Neural crest cell (in vitro differentiated cells): Measurements from ENCODE around the gene POLG2. TPM values are rescaled to one million over a fixed set of nuclear protein-coding genes. Genes with fewer than 3 reads are reported as not detected.
A peak's percentile ranks its signal among the peaks of the same experiment; 100 is the strongest.

Experiments
- DNase-seq: peaks from one replicate; pipeline ENCODE4 v3.0.0; 2021; ENCODE audit warnings: low read depth, mixed read lengths, low spot score
- H3K27ac Mint-ChIP-seq: one replicate; pipeline ENCODE4 v1.8.0; 2021; ENCODE audit warnings: mild to moderate bottlenecking, mixed read lengths; ENCODE audit not compliant: unreplicated experiment
- H3K27me3 Mint-ChIP-seq: 2 replicates; pipeline ENCODE4 v1.8.0; 2021; ENCODE audit warnings: low read depth, mild to moderate bottlenecking, mixed read lengths
- H3K36me3 Mint-ChIP-seq: 2 replicates; pipeline ENCODE4 v1.8.0; 2021; ENCODE audit warnings: low read depth, mild to moderate bottlenecking, mixed read lengths
- H3K4me1 Mint-ChIP-seq: 2 replicates; pipeline ENCODE4 v1.8.0; 2021; ENCODE audit warnings: mixed read lengths
- H3K4me3 Mint-ChIP-seq: one replicate; pipeline ENCODE4 v1.8.0; 2021; ENCODE audit warnings: mild to moderate bottlenecking, mixed read lengths
- H3K9me3 Mint-ChIP-seq: 2 replicates; pipeline ENCODE4 v1.8.0; 2021; ENCODE audit warnings: mixed read lengths
- total RNA-seq: library from RNA; stranded (reverse); gene quantifications from 2 replicates; pipeline ENCODE4 v1.2.1, GENCODE V29; 2021
- TF ChIP-seq, protein P1 (sequence below): fragments of 200-600 bp; sonication (generic); conservative IDR thresholded peaks from 2 replicates; pipeline ENCODE4 v1.5.0; 2021; ENCODE audit warnings: antibody characterized with exemption, mild to moderate bottlenecking

POLG2 gene
- total RNA-seq, 1 donor from 2014 or later, result 28.6 TPM

DNA sequence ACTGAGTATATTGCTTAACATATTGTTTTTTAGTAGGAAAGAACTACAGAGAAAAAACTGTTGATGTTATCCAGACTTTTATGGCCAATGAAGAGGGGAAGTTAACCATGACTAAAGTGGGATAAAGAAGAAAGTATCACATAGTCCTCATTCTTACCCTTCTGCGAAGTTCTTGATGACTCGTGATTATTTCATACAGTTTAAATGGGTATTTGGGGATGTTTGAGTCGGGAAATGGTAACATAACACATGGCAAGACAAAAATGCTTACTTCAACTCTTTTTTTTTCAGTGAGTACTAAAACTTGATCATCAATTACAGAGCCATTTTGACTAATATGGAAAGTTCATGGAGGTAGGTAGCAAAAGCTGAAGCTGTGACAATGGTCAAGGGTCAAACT lies 4.9 kb downstream of the POLG2 start:
- Mint-ChIP-seq H3K4me3 (no peak overlapping the region), H3K27me3 (peaks cover 8% of the 10 kb centered on the region), H3K27ac (no peak overlapping the region), H3K9me3 (no peaks in the 10 kb centered on the region), H3K36me3 (peaks cover 16% of the 10 kb centered on the region), H3K4me1 (peaks cover 25% of the 10 kb centered on the region)
- no peak for DNase-seq
- TF ChIP-seq, protein P1, sequence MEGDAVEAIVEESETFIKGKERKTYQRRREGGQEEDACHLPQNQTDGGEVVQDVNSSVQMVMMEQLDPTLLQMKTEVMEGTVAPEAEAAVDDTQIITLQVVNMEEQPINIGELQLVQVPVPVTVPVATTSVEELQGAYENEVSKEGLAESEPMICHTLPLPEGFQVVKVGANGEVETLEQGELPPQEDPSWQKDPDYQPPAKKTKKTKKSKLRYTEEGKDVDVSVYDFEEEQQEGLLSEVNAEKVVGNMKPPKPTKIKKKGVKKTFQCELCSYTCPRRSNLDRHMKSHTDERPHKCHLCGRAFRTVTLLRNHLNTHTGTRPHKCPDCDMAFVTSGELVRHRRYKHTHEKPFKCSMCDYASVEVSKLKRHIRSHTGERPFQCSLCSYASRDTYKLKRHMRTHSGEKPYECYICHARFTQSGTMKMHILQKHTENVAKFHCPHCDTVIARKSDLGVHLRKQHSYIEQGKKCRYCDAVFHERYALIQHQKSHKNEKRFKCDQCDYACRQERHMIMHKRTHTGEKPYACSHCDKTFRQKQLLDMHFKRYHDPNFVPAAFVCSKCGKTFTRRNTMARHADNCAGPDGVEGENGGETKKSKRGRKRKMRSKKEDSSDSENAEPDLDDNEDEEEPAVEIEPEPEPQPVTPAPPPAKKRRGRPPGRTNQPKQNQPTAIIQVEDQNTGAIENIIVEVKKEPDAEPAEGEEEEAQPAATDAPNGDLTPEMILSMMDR, result no peak

DNA sequence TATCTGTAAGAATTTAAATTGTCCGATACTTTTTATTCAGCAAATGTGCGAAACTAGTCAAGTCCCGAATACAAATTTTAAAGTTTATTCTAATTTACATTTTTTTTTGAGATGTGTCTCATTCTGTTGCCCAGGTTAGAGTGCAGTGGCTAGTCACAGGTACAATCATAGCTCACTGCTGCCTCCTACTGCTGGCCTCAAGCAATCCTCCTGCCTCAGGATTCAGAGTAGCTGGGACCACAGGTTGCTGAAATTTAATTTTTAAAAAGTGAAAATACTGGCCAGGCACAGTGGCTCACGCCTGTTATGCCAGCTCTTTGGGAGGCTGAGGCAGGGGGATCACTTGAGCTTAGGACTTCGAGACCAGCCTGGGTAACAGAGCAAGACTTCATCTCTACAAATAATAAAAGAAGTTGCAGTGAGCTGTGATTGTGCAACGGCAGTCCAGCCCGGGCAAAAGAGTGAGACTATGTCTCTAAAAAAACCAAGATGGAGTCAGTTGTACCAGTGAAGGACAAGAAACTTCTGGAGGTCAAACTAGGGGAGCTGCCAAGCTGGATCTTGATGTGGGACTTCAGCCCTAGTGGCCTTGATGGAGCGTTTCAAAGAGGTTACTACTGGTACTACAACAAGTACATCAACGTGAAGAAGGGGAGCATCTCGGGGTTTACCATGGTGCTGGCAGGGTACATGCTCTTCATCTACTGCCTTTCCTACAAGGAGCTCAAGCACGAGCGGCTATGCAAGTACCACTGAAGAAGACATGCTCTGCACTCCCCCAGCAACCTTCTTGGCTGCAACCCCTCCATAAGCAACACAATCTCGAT lies 5.6 kb downstream of the POLG2 start:
- Mint-ChIP-seq H3K9me3 (no peaks in the 10 kb centered on the region), H3K27ac (no peak overlapping the region), H3K36me3 (peaks cover 16% of the 10 kb centered on the region), H3K4me3 (no peak overlapping the region), H3K27me3 (peaks cover 2% of the 10 kb centered on the region), H3K4me1 (peaks cover 18% of the 10 kb centered on the region)
- TF ChIP-seq, protein P1, result peak; percentile 57
- DNase-seq, result no peak

DNA sequence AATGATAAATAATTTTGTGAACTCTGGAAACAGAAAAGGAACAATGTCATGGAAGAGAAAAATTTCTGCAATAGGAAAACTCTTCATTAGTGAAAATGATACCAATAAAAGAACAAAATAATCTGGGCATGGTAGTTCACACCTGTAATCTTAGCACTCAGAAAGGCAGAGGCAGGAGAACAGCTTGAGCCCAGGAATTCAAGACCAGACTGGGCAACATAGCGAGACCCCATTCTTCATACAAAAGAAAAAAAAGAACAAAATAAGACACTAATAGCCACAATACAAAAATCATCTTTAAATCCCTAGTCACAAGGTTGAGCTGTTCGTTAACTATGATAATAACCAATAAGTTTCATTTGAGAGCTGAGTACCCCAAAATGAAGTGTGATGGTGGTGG lies 8.6 kb downstream of the POLG2 start:
- Mint-ChIP-seq H3K4me1 (no peaks in the 10 kb centered on the region), H3K4me3 (no peak overlapping the region), H3K27ac (no peak overlapping the region), H3K36me3 (peaks cover 16% of the 10 kb centered on the region), H3K9me3 (no peaks in the 10 kb centered on the region), H3K27me3 (no peaks in the 10 kb centered on the region)
- no peak for DNase-seq
- TF ChIP-seq, protein P1, result no peak

DNA sequence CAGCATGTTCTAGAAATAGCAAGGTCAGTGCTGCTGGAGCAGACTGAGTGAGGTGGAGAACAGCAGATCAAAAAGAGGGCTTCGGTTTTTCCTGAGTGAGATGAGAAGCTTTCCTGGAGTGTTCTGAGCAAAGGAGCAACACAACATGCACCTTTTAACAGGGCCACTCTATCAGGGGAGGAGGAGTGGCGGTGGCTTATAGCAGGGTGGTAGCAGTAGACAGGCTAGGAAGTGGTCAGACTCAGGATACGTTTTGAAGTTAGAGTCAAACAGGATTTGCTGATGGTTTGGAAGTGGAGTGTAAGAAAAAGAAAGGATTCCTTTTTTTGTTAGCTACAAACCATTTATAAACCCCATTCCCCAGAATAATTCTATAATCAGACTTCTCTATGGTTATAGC lies 12.5 kb downstream of the POLG2 start:
- H3K4me3 Mint-ChIP-seq, result no peak overlapping the region
- H3K27me3 Mint-ChIP-seq, result no peaks in the 10 kb centered on the region
- H3K9me3 Mint-ChIP-seq, result no peaks in the 10 kb centered on the region

DNA sequence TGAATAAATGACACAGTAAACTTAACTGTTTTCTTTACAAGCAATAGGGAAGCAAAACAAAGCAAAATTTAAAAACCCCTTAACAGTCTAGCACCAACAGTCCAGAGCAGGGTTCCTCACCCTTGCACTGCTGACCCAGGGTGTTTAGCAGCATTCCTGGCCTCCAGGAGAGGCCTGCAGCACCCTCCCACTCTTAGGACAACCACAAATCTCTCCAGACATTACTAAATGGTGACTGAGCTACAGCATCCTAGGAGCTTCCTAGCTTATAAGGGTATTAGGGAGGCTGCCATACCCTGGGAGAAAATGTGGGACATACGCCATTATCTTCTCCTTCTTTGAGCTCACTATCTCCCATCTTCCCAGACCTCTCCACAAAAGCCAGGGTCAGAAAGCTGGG lies 15.9 kb downstream of the POLG2 start:
- Mint-ChIP-seq H3K27me3 (no peaks in the 10 kb centered on the region), H3K27ac (no peak overlapping the region), H3K9me3 (no peaks in the 10 kb centered on the region), H3K36me3 (peaks cover 6% of the 10 kb centered on the region), H3K4me1 (no peaks in the 10 kb centered on the region), H3K4me3 (no peak overlapping the region)
- TF ChIP-seq, protein P1, result no peak
- DNase-seq, result no peak

More for the DNA sequence above, 12.5 kb downstream of the POLG2 start:
- Mint-ChIP-seq H3K27ac (no peak overlapping the region), H3K36me3 (peaks cover 6% of the 10 kb centered on the region), H3K4me1 (no peaks in the 10 kb centered on the region)
- DNase-seq, result no peak
- TF ChIP-seq, protein P1, result no peak
